Activated CD4-positive, alpha-beta T cell treated with anti-CD3 and anti-CD28 coated beads, Interleukin-2, amount 50 U/mL, for 4 hours (primary cell): ENCODE data around the gene SLC24A4.

Source experiments
- DNase-seq, 2 experiments: peaks; one replicate each; pipeline ENCODE4 v3.0.0-alpha.2; 2020

SLC24A4 gene

DNA sequence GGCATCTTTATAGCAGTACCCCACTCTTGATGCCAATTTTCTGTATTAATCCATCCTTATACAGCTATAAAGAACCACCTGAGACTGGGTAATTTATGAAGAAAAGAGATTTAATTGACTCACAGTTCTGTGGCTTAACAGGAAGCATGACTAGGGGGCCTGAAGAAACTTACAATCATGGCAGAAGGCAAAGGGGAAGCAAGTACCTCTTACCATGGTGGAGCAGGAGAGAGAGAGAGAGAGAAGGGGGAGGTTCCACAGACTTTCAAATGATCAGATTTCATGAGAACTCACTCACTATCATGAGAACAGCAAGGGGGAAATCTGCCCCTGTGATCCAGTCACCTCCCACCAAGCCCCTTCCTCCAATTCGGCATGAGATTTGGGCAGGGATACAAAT lies 84.4 kb downstream of the SLC24A4 start:
- no peak for DNase-seq

- DNase-seq, result no peak
Observed at GRCh38 chr14:92409043-92409442, 86.1 kb downstream of the SLC24A4 start.

DNA sequence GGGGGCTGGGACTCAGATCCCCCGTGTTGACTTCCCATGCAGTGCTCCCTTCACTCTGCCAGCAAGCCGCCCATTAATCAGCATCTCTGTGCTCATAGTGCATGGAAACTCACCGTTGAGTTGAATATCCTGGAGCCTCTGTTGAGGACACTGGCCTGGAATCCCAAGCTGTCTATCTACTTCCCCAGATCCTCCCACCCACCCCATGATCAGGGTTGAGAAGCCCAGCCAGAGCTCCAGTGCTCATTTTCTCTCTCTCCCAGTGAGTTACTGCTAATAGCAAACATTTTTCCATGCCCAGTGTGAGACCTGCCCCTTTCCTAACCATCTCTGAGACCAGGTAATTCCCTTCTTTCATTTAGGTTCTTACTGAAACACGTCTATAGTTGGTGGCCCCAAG lies 88.2 kb downstream of the SLC24A4 start:
- DNase-seq, result no peak

- no peak for DNase-seq
Observed at GRCh38 chr14:92411941-92412340, 89.0 kb downstream of the SLC24A4 start.

GRCh38 chr14:92412912-92413311 lies 89.9 kb downstream of the SLC24A4 start:
- DNase-seq, result no peak

DNA sequence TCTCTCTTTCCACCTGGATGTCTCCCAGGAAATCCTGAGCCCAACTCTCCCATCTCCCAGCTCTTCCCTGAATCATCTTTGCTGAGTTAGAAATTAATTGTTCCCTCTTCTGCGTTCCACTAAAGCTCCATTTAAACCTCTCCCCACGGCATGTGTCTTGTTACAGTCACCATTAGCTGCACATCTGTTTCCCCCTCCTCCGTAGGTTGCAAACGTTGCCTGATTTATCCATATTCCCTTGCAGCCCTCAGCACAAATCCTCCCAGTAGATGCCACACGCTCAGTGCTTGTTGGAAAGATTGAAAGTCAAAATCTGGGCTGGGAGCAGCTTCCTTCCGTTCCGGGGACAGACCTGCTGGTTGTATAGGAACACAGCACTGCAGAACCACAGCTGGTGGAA lies 90.4 kb downstream of the SLC24A4 start:
- DNase-seq, result no peak

DNA sequence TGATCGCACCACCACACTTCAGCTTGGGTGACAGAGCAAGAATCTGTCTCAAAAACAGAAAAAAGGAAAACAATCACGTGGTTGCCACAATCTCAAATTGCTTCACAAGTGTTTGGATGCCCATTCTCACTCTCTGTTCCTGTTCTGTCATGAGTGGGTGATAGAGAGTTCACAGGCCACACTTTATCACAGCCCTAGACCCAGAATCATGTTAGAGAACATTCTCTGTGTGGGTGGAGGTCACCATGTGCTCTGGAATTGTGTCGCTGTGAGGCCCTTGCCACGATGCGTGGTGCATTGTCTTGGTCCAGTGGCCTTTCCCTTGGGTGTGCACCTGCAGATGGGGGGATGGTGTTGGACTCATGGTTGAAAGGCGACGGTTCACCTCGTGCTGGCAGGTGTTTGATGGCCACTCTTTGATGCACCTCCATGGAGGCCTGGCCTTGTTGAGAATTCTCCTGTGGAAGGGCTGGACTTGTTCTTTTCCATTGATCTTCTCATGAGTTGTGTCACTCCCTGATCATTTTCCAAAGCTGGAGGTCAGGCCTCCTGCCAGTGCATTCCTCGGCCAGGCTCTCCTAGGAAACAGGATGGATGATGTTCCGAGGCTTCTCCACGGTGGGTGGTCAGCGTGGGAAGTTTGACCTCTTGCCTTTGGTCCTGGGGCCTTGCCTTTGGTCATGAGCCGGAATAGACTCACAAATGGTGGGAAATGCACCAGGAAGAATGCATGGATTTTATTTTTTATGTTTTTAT lies 91.9 kb downstream of the SLC24A4 start:
- DNase-seq, result no peak

DNA sequence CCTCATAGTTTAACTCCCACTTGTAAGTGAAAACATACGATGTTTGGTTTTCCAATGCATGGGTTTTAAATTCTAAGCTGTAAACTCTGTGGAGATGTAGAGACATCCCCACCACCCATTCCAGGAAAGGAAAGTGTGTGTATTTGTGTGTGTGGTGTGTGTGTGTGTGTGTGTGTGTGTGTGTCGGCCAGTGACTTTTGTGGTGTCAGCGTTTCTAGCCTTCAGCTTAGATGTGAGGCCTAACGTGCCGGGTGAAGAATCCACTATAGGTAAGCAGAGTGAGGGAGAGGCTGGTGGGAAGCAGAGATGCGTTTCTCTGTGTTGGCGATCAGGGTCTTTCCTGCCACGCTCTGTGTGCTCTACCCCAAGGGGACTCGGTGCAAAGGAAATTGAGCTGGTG lies 93.0 kb downstream of the SLC24A4 start:
- DNase-seq, result no peak

DNA sequence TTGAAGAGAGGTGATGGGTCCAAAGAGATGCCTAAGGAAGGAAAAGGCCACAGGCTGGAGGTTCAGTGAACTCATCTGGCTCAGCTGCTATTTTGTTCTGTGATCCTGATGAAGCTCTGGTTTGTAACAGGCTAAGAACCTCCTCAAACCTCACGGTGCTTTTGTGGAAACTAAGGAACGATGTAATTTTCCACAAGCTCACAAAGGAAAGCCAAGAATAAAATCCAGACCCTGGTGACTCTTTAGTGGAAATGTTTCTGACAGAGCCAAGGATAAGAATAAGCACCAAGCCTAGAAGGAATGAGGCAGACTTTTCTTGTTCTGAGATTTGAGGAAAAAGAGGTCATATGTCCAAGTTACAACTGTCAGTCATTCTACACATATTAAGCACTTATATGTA lies 93.6 kb downstream of the SLC24A4 start:
- no peak for DNase-seq

DNA sequence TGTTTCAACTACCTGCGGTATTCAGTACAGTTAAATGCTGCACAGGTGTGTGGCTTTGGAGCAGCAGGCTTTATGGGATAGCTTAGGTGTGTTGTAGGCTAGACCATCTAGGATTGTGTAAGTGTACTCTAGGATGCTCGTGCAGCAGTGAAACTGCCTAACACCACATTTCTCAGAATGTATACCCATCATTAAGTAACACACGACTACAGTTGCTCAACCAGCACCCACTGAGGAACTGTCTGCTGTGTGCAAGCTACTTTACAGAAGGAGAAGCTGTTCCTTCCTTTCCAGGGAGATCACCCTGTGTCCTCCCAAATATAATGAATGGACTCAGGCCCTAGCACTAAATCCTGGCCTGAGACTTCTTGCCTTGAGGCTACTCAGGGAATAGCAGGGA lies 94.8 kb downstream of the SLC24A4 start:
- DNase-seq, result no peak

- no peak for DNase-seq
Observed at GRCh38 chr14:92421751-92422150, 98.8 kb downstream of the SLC24A4 start.

DNA sequence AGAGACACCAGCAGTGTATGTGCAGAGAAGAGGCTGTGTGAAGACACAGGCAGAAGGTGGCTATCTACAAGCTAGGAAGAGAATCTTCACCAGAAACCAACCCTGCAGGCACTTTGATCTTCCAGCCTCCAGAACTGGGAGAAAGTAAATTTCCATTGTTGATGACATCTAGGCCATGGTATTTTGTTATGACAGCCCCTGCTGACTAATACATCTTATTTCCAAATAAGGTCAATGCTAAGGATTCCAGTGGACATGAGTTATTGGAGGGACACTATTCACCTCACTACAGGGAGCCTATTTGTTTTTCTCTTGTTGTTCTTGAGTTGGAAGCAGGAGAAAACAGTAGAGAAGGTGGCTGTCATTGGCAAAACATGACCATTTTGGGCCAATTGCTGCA lies 102.1 kb downstream of the SLC24A4 start:
- DNase-seq, result no peak

DNA sequence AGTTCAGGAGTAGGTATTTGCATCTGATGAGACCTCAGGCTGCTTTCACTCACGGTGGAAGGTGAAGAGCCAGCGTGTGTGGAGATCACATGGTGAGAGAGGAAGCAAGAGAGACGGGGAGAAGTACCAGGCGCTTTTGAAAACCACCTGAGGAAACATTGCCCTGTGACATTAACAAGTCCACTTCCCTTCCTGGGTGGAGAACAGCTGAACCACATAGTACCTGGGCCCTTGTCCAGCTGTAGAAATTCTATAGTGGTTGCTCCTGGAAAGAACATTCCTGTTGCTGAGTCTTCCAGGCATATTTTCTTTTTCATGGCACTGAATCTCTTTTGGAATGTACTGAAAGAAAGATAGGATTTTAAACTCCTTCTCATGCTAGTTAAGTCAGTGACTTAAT lies 103.3 kb downstream of the SLC24A4 start:
- no peak for DNase-seq

GRCh38 chr14:92427096-92427495 lies 104.1 kb downstream of the SLC24A4 start:
- DNase-seq, result no peak

- no peak for DNase-seq
Observed at GRCh38 chr14:92430686-92431085, 107.7 kb downstream of the SLC24A4 start.

DNA sequence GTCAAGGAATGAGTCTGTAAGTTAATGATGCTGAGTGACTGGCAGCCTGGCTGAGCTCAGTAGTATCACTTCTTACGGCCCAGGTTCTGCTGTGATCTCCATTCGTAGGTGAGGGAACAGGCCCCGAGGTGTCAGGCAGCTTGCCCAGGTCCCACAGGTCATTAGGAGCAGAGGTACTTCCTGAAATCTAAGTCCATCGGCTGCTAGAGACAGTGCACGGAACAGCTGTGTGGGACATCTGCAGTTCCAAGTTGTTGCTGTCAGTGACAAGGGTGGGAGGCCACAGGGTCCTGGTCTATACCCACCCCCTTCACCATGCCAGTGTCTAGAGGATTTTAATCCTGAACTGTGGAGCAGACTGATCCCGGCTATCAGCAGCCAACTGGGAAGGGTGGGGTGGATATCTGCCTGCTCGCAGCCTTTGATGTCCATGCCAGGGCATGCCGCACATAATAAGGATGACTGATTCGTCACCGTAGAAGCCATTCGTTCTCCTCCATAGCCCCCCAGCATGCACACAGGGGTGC lies 108.3 kb downstream of the SLC24A4 start:
- no peak for DNase-seq

GRCh38 chr14:92433407-92433806 lies 110.4 kb downstream of the SLC24A4 start:
- no peak for DNase-seq

GRCh38 chr14:92435154-92435553 lies 112.2 kb downstream of the SLC24A4 start:
- DNase-seq, result no peak

DNA sequence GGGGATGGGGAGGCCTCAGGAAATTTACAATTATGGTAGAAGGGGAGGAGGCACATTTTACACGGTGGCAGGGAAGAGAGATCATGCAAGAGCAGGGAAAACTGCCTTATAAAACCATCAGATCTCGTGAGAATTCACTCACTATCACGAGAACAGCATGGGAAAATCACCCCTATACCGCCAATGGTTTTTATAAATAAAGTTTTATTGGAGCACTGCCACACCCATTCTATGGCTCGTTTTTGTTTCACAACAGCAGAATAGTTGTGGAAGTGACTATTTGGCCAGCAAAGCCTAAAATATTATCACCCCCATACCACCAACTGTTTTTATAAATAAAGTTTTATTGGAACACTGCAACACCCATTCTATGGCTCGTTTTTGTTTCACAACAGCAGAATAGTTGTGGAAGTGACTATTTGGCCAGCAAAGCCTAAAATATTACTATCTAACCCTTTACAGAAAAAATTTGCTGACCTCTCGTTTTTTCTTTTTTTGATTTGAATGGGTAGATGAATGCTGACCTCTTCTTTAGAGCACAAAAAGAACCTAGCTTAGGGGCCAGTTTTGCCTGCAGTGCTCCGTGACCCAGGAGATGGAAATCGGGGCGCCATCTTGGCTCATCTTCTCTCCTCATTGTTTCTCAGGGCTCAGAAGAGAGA lies 113.3 kb downstream of the SLC24A4 start:
- no peak for DNase-seq

- no peak for DNase-seq
Observed at GRCh38 chr14:92437309-92437708, 114.3 kb downstream of the SLC24A4 start.

DNA sequence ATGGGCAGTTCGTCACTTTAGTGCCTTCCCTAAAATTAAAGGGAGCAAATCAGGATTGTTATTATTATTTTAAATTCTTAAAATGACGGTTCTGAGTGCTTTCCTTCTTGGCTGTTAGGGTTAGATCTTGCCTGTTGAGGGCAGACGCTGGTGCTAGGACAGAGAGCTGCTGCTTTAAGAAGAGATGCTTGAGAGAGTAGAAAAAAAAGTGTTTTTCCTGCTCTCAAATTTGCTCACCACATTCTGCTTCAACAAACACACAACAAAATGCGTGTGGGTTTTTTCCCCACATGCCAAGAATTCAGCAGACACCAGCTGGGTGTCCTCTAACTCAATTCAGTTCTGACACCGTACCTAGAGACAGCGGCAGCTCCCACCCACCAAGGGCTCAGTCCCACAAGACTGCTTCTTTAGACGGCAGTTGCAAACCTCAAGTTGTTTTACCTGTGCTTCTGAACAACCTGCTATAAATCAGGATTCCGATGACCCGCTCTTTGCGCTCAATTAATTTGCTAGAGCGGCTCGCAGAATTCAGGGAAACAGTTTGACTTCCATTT lies 114.8 kb downstream of the SLC24A4 start:
- DNase-seq, result no peak

- DNase-seq, result no peak
Observed at GRCh38 chr14:92439537-92440344, 116.8 kb downstream of the SLC24A4 start.

- no peak for DNase-seq
Observed at GRCh38 chr14:92440345-92441003, 117.5 kb downstream of the SLC24A4 start.
